Activated CD4-positive, alpha-beta T cell treated with anti-CD3 and anti-CD28 coated beads, Interleukin-2, amount 10 ng/mL, durations not matched to agents 24 days and 14 days (primary cell): Measurements from ENCODE around the gene SLC2A11. TPM values are rescaled to one million over a fixed set of nuclear protein-coding genes. Genes with fewer than 3 reads are reported as not detected.
"Not testable (repeated sequence)": the region's sequence is repeated elsewhere in the genome, so short reads cannot be mapped to it uniquely, and the experiment has no call there.

ENCODE experiments used
- DNase-seq: peaks from one replicate; pipeline ENCODE4 v3.0.0; 2022
- H3K27ac Mint-ChIP-seq: one replicate; pipeline ENCODE4 v1.8.0; 2022; ENCODE audit warnings: mild to moderate bottlenecking, mixed read lengths
- H3K27me3 Mint-ChIP-seq: one replicate; pipeline ENCODE4 v1.8.0; 2022; ENCODE audit warnings: mixed read lengths
- H3K36me3 Mint-ChIP-seq: one replicate; pipeline ENCODE4 v1.8.0; 2022; ENCODE audit warnings: low read depth, mild to moderate bottlenecking, mixed read lengths
- H3K4me1 Mint-ChIP-seq: one replicate; pipeline ENCODE4 v1.8.0; 2021; ENCODE audit warnings: mixed read lengths
- H3K4me3 Mint-ChIP-seq: one replicate; pipeline ENCODE4 v1.8.0; 2022; ENCODE audit warnings: mild to moderate bottlenecking, moderate library complexity, mixed read lengths
- H3K9me3 Mint-ChIP-seq: one replicate; pipeline ENCODE4 v1.8.0; 2021; ENCODE audit warnings: mixed read lengths
- intact Hi-C: fragments of 100-400 bp; cut with micrococcal nuclease; formaldehyde crosslinking; loops from one replicate; pipeline ENCODE4 v1.15.1; 2023
- total RNA-seq: library from RNA; stranded (reverse); gene quantifications from 2 replicates; pipeline ENCODE4 v1.2.3, GENCODE V29; 2022

The SLC2A11 gene
- total RNA-seq, 1 donor from 2014 or later = 8.0 TPM

- intact Hi-C loops = loop anchor here (1.0 to 5.0 kb wide), 5 partner anchors 19 to 178 kb away; partner anchors contain the start of genes CHCHD10, SLC2A11 and SMARCB1
- H3K27ac Mint-ChIP-seq = peak overlapping the region; percentile 100
- H3K27me3 Mint-ChIP-seq = no peaks in the 10 kb centered on the region
These were observed 37.3 kb downstream of the SLC2A11 start for GRCh38 chr22:23894710-23895598.

GRCh38 chr22:23895599-23896144 lies 38.0 kb downstream of the SLC2A11 start:
- Mint-ChIP-seq H3K36me3 (peaks cover 47% of the 10 kb centered on the region), H3K27me3 (no peaks in the 10 kb centered on the region), H3K27ac (peak overlapping the region; percentile 100), H3K4me1 (peaks cover 22% of the 10 kb centered on the region), H3K4me3 (peak overlapping the region; percentile 97), H3K9me3 (peaks cover 3% of the 10 kb centered on the region)
- DNase-seq = no peak
- intact Hi-C loops = loop anchor here (2.0 kb wide), 1 partner anchor 109 kb away; the partner anchor contains the start of gene SMARCB1

More at GRCh38 chr22:23894710-23895598, 37.3 kb downstream of the SLC2A11 start:
- peak; percentile 92 for DNase-seq
- peaks cover 45% of the 10 kb centered on the region for H3K36me3 Mint-ChIP-seq
- peak overlapping the region; percentile 97 for H3K4me3 Mint-ChIP-seq
- H3K4me1 Mint-ChIP-seq = peaks cover 22% of the 10 kb centered on the region
- H3K9me3 Mint-ChIP-seq = no peaks in the 10 kb centered on the region

- peak overlapping the region; percentile 97 for H3K4me3 Mint-ChIP-seq
- H3K27ac Mint-ChIP-seq = no peak overlapping the region
- H3K36me3 Mint-ChIP-seq = peaks cover 47% of the 10 kb centered on the region
- H3K27me3 Mint-ChIP-seq = peaks cover 3% of the 10 kb centered on the region
- DNase-seq = peak; percentile 53
- peaks cover 6% of the 10 kb centered on the region for H3K9me3 Mint-ChIP-seq
- H3K4me1 Mint-ChIP-seq = peaks cover 22% of the 10 kb centered on the region
- intact Hi-C loops = no loop called here
These were observed 38.5 kb downstream of the SLC2A11 start for GRCh38 chr22:23896166-23896522.

- Mint-ChIP-seq H3K4me3 (peak overlapping the region; percentile 66), H3K4me1 (peaks cover 22% of the 10 kb centered on the region), H3K27ac (peak overlapping the region; percentile 75), H3K36me3 (peaks cover 47% of the 10 kb centered on the region), H3K9me3 (peaks cover 6% of the 10 kb centered on the region), H3K27me3 (peaks cover 5% of the 10 kb centered on the region)
- intact Hi-C loops = no loop called here
- no peak for DNase-seq
These were observed 39.0 kb downstream of the SLC2A11 start for GRCh38 chr22:23896523-23897186.

GRCh38 chr22:23897320-23897719 lies 39.6 kb downstream of the SLC2A11 start:
- peaks cover 5% of the 10 kb centered on the region for H3K27me3 Mint-ChIP-seq
- intact Hi-C loops = no loop called here
- peaks cover 6% of the 10 kb centered on the region for H3K9me3 Mint-ChIP-seq
- H3K4me1 Mint-ChIP-seq = peaks cover 22% of the 10 kb centered on the region
- peaks cover 47% of the 10 kb centered on the region for H3K36me3 Mint-ChIP-seq
- no peak for DNase-seq
- peak overlapping the region; percentile 75 for H3K27ac Mint-ChIP-seq
- peak overlapping the region; percentile 66 for H3K4me3 Mint-ChIP-seq

- Mint-ChIP-seq H3K4me1 (peaks cover 18% of the 10 kb centered on the region), H3K9me3 (peaks cover 6% of the 10 kb centered on the region), H3K27ac (no peak overlapping the region), H3K4me3 (peak overlapping the region; percentile 23), H3K27me3 (peaks cover 5% of the 10 kb centered on the region), H3K36me3 (peaks cover 47% of the 10 kb centered on the region)
- no peak for DNase-seq
- intact Hi-C loops = no loop called here
These were observed 40.6 kb downstream of the SLC2A11 start for GRCh38 chr22:23898006-23898974.

- H3K27me3 Mint-ChIP-seq = peaks cover 7% of the 10 kb centered on the region
- intact Hi-C loops = no loop called here
- no peak overlapping the region for H3K4me3 Mint-ChIP-seq
- peaks cover 6% of the 10 kb centered on the region for H3K9me3 Mint-ChIP-seq
- H3K36me3 Mint-ChIP-seq = peaks cover 47% of the 10 kb centered on the region
- DNase-seq = no peak
- peaks cover 14% of the 10 kb centered on the region for H3K4me1 Mint-ChIP-seq
- no peak overlapping the region for H3K27ac Mint-ChIP-seq
These were observed 41.5 kb downstream of the SLC2A11 start for GRCh38 chr22:23899042-23899745.

GRCh38 chr22:23900227-23900626 lies 42.6 kb downstream of the SLC2A11 start:
- DNase-seq, H3K4me3 Mint-ChIP-seq, H3K9me3 Mint-ChIP-seq, intact Hi-C loops, H3K27ac Mint-ChIP-seq: not testable (repeated sequence)
- Mint-ChIP-seq H3K4me1 (peaks cover 19% of the 10 kb centered on the region), H3K36me3 (peaks cover 39% of the 10 kb centered on the region), H3K27me3 (peaks cover 15% of the 10 kb centered on the region)

- H3K9me3 Mint-ChIP-seq = peaks cover 6% of the 10 kb centered on the region
- H3K4me1 Mint-ChIP-seq = peaks cover 13% of the 10 kb centered on the region
- intact Hi-C loops = no loop called here
- no peak overlapping the region for H3K4me3 Mint-ChIP-seq
- H3K27ac Mint-ChIP-seq = no peak overlapping the region
- DNase-seq = no peak
- H3K27me3 Mint-ChIP-seq = peaks cover 20% of the 10 kb centered on the region
- peaks cover 27% of the 10 kb centered on the region for H3K36me3 Mint-ChIP-seq
These were observed 43.9 kb downstream of the SLC2A11 start for GRCh38 chr22:23901600-23901999.

- Mint-ChIP-seq H3K4me1 (peaks cover 7% of the 10 kb centered on the region), H3K9me3 (peaks cover 6% of the 10 kb centered on the region), H3K36me3 (peaks cover 13% of the 10 kb centered on the region), H3K4me3 (no peak overlapping the region), H3K27me3 (peaks cover 21% of the 10 kb centered on the region), H3K27ac (no peak overlapping the region)
- no peak for DNase-seq
- intact Hi-C loops = no loop called here
These were observed 45.8 kb downstream of the SLC2A11 start for GRCh38 chr22:23903328-23903971.

- H3K27ac Mint-ChIP-seq = no peak overlapping the region
- H3K4me3 Mint-ChIP-seq = no peak overlapping the region
- H3K9me3 Mint-ChIP-seq = peaks cover 6% of the 10 kb centered on the region
- intact Hi-C loops = no loop called here
- peaks cover 23% of the 10 kb centered on the region for H3K27me3 Mint-ChIP-seq
- DNase-seq = no peak
- H3K36me3 Mint-ChIP-seq = peaks cover 3% of the 10 kb centered on the region
- peaks cover 7% of the 10 kb centered on the region for H3K4me1 Mint-ChIP-seq
These were observed 47.0 kb downstream of the SLC2A11 start for GRCh38 chr22:23904573-23905254.

- DNase-seq = no peak
- intact Hi-C loops = no loop called here
- Mint-ChIP-seq H3K27me3 (peaks cover 19% of the 10 kb centered on the region), H3K9me3 (no peaks in the 10 kb centered on the region), H3K36me3 (no peaks in the 10 kb centered on the region), H3K4me1 (peaks cover 7% of the 10 kb centered on the region), H3K4me3 (no peak overlapping the region), H3K27ac (no peak overlapping the region)
These were observed 49.0 kb downstream of the SLC2A11 start for GRCh38 chr22:23906641-23907040.
